ENCODE data around the gene NOCT.
"Not testable (repeated sequence)": the region's sequence is repeated elsewhere in the genome, so short reads cannot be mapped to it uniquely, and the experiment has no call there.

- not testable (repeated sequence) for TF ChIP-seq CTCF (IDR thresholded peaks at IDR 0.05; ENCODE audit: low read length); EZH2 (optimal IDR thresholded peaks at IDR 0.05; ENCODE audit: low read depth, low read length)
Measured at GRCh38 chr4:139029866-139030363, 14.3 kb downstream of the NOCT start.

All from MM.1S (cell line).